ENCODE data around the gene UST.

DNA sequence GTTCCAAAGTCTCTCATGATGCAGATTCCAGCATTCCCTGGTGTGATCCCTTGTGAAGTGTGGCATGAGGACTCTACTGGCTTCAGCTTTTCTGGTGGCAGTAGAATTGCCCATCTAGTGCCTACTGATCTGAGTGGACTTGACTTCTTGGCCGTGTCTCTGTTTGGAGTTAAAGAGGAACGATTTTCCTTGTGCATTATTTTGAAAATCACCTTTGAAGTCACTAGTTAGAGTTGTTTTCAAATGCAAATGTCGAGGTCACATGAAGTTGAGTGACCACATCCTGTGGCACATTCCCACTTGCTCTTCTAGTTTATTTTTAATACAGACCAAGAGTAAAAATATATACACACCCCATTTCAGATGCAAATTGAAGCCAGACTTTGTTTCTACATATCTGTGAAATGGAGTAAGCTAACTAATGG, 300.0 kb downstream of the UST start:
- TF ChIP-seq, protein P1, sequence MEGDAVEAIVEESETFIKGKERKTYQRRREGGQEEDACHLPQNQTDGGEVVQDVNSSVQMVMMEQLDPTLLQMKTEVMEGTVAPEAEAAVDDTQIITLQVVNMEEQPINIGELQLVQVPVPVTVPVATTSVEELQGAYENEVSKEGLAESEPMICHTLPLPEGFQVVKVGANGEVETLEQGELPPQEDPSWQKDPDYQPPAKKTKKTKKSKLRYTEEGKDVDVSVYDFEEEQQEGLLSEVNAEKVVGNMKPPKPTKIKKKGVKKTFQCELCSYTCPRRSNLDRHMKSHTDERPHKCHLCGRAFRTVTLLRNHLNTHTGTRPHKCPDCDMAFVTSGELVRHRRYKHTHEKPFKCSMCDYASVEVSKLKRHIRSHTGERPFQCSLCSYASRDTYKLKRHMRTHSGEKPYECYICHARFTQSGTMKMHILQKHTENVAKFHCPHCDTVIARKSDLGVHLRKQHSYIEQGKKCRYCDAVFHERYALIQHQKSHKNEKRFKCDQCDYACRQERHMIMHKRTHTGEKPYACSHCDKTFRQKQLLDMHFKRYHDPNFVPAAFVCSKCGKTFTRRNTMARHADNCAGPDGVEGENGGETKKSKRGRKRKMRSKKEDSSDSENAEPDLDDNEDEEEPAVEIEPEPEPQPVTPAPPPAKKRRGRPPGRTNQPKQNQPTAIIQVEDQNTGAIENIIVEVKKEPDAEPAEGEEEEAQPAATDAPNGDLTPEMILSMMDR (conservative IDR thresholded peaks at IDR 0.05 in 1 of 2, IDR thresholded peaks at IDR 0.05 in 1 of 2; ENCODE audit: extremely low read depth in 1 of 2, insufficient read depth in 1 of 2, low read depth in 1 of 2, low read length in 2 of 2) = no peak
- TF ChIP-seq EZH2 (IDR thresholded peaks at IDR 0.05; ENCODE audit: borderline replicate concordance, low read length) = no peak

Measured in mammary epithelial cell (primary cell).